ENCODE measurements around the gene CCL5. TPM values are rescaled to one million over a fixed set of nuclear protein-coding genes. Genes with fewer than 3 reads are reported as not detected.

Gene CCL5
- 1 to 10 TPM; 1.3 to 2.1 (median 1.4) TPM for polyA plus RNA-seq (ENCODE audit: insufficient read length in 4 of 4)

DNA sequence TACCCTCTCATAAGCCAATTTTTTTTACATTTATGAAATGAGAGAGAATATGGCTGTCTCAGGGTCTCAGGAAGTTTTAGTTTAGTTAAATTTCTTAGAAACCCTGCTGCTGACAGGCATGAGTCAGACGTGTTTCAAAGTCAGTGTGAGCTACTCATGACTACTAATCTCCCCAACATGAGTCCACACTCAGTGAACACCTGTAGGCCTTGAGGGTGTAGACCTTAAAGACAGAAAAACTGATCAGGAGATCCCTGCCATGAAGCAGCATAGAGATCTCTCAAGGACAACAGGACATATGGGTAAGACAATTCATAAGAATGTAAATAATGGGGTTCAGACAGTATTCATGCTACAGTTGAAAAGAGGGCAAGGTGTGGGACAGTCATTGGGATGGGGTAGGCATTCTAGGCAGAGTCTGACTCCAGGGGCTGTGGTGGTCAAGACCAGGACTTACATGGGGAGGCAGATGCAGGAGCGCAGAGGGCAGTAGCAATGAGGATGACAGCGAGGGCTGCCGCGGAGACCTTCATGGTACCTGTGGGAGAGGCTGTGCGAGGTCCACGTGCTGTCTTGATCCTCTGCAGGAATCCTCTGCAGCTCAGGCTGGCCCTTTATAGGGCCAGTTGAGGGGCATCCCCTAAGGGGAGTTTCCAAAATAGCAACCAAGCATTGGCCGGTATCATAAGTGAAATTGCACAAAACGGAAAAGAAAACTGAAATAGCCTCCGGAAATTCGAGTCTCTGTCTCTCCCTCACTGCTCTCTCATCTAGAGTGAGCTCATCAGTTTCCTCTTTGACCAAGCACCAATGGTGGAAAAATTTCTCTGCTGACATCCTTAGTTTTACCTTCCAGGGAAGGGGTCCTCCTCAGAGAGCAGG, at the start of gene CCL5:
Gene CCL5, minus strand, starts transcription at position 588 of the 882 bp plus-strand sequence.
- no peak for DNase-seq (ENCODE audit: low read depth in 4 of 4, low spot score in 2 of 4)

DNA sequence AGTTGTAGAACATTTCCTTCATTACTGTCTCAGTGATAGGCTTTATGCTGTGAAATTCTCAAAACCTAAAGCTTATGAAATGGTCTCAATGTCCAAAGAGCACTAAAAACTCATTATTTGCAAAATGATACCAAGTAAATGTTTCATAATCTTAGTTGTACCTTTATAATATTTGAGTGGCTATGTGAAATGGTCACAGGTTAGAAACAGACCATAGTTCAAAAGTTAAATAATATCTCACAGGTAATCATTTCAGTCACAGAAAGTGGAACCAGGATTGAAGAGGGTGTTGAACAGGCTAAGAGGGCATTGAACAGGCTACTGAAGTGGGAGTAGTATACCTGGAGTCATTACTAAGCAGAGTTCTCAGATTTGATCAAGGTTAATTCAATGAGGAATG, 47.6 kb upstream of the CCL5 start:
- no peak for DNase-seq (ENCODE audit: low read depth in 4 of 4, low spot score in 2 of 4)

DNA sequence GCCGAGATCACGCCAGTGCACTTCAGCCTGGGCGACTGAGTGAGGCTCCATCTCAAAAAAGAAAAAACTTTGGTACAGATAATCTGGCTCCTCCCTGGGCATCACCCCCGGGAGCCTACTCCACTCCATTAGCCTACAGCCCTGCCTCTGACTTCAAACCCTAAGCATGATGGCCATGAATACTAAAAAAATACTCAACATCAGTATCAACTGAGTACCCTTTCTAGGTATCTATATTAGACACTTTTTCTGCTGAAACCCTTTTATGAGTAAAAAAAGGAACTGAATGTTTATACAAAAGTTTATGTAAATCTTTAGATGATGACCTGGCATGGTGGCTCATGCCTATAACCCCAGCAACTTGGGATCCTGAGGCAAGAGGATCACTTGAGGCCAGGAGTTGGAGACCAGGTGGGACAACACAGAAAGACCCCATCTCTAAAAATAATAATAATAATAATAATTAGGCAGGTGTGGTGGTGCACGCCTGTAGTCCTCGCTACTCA, 43.5 kb upstream of the CCL5 start:
- DNase-seq (ENCODE audit: low read depth in 4 of 4, low spot score in 2 of 4), result no peak

DNA sequence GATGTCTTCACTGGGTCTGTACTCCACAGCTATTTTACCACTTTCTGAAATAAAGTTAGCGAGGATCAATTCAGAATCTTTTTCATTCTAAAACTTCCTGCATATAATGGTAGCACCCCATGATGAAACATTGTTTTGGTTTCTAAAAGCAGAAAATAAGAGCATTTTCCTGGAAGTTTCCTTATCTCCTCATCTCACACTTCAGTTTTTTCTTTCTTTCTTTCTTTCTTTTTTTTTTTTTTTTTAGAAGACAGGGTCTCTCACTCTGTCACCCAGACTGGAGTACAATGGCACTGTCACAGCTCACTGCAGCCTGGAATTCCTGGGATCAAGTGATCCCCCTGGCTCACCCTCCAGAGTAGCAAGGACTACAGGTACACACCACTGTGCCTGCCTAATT, 40.1 kb upstream of the CCL5 start:
- DNase-seq (ENCODE audit: low read depth in 4 of 4, low spot score in 2 of 4), result no peak

DNA sequence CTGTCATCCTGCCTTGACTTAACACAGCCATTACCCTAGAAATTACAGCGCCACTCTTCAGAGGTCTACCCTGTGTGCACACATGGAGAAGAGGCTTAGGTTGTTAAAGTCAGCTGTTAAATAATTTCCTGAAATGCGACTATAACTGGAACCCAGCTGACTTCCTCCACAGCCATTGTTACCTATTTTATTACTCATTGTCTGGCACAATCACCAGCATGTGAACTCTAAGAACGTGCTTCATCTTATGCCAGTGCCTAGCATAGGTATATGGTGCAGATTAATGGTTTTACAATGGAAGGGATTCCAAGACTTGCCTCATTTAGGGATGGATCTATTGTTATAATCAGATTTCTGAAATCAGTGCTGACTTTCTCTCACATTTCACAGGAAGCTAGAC, 38.5 kb upstream of the CCL5 start:
- no peak for DNase-seq (ENCODE audit: low read depth in 4 of 4, low spot score in 2 of 4)

DNA sequence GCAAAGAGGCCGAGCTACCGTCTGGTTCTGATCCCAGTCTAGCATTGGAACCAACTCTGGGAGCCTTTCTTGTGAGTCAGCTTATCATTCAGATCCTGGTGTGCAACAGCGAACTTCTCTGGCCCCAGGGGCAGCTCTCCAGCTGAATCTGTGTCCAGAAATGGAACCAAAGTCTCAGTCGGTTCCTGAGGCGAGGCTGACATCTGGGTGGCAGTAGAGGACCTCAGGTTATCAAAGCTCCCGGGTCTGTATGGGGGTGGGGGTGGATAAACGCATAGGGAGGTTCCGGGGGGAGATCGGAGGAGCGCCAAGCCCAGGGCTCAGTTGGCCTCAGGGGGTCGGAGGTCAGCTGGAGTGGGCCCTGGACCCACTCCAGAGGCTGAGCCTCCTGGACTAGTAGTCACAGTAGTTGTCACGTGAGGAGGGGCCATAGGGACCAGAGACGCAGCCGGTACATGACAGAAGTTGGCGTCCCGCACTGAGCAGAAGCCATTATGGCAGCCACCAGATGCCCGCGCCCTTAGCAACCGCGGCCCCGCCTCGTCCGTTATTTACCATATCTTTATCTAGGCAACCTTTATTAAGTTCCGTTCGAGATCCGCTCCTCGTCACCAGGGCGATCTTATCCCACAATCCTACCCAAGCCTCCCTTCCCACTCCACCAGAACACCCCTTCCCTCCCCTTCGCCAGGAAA, 37.5 kb upstream of the CCL5 start:
- no peak for DNase-seq (ENCODE audit: low read depth in 4 of 4, low spot score in 2 of 4)

DNA sequence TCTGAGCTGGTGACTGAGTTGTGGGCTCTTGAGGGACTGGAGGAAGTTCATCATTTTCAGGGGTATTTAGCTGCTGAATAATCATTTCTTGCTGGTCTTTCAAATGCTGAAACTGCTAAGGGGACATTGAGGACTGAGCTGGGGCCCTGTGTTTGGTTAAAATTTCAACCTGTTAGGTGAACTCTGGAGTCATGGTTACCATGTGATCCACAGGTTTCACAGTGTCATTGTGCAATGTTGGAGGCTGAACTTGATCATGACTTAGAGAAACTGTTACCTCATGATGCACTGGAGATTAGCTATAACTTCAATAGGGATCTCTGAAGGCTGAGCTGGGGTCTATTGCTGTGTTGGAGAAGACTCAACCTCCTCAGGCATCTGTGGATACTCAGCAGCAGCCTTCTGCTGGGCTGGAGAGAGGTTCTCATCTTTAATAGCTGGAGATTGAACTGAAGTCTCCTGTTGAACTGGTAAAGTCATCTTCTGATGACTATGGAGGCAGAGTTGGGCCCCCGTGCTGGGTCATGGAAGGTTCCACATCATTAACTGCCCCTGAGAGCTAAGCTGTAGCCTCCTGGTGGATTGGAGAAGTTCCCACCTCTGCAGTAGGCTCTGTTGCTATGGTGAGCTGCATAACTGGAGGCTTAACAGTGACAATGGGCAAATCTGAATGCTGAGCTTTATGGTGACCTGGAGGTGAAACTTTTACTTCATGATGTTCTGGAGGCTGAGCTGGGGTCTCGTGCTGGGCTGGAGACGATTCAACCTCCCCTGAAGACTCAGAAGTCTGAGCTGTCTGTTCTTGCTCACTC, 35.2 kb upstream of the CCL5 start:
- DNase-seq (ENCODE audit: low read depth in 4 of 4, low spot score in 2 of 4), result no peak

DNA sequence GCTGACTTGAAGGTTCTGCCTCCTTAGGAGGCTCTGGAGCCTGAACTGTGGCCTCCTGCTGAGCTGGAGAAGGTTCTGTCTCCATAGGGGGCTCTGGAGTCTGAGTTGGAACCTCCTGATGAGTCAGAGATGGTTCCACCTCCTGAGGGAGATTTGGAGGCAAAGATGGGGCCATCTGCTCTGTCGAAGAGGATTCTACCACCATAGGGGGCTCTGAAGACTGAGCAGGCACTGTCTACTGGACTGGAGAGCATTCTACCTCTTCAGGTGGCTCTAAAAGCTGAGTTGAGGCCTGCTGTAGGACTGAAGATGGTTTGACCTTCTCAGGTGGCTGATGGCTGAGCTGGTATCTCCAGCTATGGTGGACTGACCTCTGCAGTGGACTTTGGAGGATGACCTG, 34.2 kb upstream of the CCL5 start:
- DNase-seq (ENCODE audit: low read depth in 4 of 4, low spot score in 2 of 4), result no peak

DNA sequence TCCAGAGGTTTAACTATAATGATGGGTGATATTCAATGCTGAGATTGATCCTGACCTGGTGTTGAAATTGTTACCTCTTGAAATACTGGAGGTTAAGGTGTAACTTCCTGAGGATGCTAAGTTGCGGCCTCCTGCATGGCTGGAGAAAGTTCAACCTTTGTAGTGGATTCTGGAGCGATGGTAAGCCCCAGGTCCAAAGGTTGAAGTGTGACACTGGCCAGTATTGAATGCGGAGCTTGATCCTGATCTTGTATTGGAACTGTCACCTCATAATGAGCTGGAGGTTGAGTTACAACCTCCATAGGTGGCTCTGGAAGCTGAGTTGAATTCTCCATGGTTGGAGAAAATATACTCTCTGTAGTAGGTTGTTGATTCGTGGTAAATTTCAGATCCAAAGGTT, 33.4 kb upstream of the CCL5 start:
- no peak for DNase-seq (ENCODE audit: low read depth in 4 of 4, low spot score in 2 of 4)

DNA sequence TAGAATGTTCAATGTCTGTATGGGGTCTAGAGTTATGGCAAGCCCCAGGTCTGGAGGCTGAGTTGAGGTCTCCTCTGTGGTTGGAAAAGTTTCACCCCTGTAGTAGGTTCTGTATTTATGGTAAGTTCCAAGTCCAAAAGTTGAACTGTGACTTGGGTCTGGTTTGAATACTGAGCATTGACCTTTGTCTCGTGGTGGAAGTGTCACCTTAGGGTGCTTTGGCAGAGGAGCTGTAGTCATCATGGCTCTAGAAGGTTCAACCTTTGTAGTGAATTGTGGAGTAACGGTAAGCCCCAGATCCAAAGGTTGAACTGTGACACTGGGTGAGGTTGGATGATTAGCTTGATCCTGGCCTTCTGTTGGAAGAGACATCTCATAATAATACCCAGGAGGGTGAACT, 32.8 kb upstream of the CCL5 start:
- DNase-seq (ENCODE audit: low read depth in 4 of 4, low spot score in 2 of 4), result no peak

DNA sequence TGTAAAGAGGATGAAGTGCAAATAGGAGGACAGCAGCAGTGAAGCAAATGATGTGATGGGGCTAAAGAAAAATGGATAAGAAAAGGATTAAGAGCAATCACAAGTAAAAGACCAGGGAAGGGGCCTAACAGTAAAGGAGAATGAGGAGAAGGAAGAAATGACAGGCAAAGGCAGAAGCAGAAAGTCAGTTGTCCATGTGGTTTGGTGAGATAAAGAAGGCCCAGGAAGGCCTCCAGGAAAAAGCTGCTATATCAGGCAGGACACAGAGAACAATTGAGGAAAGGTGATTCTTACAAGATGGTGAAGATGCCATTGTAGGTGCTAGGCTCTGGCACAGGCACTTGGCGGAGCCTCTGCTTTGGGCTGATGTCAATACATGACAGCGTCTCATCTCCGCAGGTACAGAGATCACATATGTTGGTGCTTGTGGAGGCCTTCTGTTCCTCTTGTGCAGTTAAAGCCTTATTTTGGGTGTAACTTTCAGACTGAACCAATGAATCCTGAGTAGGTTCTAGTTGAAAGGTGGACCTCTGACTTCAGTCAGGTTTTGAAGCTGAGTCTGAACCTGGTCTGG, 32.3 kb upstream of the CCL5 start:
- DNase-seq (ENCODE audit: low read depth in 4 of 4, low spot score in 2 of 4), result no peak

DNA sequence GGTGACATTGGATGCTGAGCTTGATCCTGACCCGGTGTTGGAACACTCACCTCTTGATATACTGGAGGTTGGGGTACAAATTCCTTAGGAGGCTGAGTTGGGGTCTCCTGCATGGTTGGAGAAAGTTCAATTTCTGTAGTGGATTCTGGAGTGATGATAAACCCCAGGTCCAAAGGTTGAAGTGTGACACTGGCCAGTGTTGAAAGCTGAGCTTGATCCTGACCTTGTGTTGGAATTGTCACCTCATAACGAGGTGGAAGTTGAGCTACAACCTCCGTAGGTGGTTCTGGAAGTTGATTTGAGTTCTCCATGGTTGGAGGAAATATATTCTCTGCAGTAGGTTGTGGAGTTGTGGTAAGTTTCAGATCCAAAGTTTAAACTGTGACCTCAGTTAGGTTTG, 29.2 kb upstream of the CCL5 start:
- DNase-seq (ENCODE audit: low read depth in 4 of 4, low spot score in 2 of 4), result no peak

DNA sequence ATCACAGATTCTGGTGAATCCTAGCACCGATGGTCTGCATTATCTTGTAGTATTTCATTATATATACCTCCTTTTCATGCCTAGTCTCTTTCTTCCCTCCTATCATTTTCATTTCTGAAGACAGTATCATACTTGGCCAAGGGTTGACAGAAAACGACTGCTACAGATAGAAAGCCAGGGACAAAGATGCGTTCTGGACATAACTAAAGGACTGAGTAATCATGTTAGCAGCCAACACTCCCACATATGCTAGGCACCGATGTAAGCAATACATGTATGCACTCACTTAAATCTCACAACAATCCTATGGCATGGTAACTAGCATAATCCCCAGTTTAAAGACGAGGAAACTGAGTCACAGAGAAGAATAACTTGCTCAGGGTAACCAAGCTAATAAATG, 27.5 kb upstream of the CCL5 start:
- no peak for DNase-seq (ENCODE audit: low read depth in 4 of 4, low spot score in 2 of 4)

DNA sequence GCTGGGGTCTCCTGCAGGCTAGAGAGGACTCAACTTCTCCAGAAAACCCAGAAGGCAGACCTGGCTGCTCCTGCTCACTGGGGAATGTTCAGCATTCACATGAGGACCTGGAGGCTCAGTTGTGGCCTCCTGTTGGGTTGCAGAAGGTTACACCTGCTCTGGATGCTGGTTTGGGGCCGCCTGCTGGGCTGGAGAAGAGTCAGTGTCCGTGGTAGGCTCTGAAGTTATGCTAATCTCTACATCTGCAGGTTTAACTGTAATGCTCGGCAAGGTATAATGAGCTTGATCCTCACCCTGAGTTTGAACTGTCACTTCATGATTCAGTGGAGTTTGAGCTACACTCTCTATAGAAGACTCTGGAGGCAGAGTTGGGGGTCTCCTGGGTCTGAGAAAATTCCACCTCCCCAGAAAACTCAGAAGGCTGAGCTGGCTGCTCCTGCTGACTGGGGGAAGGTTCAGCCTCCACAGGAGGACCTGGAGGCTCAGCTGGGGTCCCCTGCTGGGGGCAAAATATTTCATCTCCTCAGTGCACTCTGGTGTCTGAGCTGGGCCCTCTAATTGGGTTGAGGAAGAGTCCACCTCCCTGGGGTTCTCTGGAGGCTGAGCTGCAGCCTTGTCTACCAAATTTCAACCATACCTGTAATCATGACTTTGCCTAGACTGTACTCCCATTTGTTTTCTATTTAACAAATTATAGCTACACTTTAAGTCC, 26.9 kb upstream of the CCL5 start:
- DNase-seq (ENCODE audit: low read depth in 4 of 4, low spot score in 2 of 4), result no peak

DNA sequence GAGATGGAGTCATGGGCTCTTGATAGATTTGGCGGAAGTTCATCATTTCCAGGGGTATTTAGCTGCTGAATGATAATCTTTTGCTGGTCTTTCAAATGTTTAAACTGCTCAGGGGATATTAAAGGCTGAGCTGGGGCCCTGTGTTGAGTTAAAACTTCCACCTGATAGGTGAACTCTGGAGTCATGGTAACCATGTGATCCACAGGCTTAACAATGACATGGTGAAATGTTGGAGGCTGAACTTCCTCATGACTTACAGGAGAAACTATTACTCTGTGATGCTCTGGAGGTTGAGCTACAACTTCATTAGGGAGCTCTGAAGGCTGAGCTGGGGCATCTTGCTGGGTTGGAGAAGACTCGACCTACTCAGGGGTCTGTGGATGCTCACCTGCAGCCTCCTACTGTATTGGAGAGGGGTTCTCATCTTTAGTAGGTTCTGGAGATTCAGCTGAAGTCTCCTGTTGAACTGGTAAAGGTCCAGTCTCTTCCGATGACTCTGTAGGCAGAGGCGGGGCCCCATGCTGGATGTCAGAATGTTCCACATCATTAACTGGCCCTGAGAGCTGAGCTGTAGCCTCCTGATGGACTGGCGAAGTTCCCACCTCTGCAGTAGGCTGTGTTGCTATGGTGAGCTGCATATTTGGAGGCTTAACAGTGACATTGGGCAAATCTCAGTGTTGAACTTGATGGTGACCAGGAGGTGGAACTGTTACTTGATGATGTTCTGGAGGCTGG, 26.2 kb upstream of the CCL5 start:
- DNase-seq (ENCODE audit: low read depth in 4 of 4, low spot score in 2 of 4), result no peak

DNA sequence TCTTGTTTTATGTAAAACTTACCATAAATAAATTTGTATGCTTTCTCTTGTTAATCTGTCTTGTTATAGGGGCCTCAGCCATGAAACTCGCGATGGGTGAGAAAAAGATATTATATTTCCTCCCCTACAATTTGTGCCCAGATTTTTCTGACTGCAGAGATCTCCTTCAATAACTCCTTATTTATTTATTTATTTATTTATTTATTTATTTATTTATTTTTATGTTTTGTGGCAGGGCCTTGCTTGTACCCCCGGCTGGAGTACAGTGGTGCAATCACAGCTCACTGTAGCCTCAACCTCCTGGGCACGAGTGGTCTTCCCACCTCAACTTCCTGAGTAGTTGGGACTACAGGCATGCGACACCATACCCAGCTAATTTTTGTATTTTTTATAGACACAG, 23.3 kb upstream of the CCL5 start:
- no peak for DNase-seq (ENCODE audit: low read depth in 4 of 4, low spot score in 2 of 4)

DNA sequence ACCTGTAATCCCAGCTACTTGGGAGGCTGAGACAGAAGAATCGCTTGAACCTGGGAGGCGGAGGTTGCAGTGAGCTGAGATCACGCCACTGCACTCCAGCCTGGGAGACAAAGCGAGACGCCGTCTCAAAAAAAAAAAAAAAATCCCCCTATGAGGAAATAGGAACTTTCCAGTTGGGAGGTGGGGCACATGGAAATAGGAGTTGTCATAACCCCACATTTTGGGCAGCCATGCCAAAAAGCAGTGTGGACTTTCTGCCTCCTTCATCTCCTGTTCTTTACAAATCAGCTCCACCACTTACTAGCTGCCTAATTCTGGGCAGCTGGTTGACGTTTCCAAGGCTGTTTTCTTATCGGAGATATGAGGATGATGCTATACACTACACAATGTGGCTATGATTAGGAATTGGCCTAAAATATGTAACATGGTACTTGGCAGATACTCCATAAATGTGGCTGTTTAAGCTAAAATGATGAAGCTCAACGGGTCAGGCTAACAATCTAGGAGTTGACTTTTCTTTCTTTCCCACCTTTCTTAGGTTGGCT, 21.5 kb upstream of the CCL5 start:
- DNase-seq (ENCODE audit: low read depth in 4 of 4, low spot score in 2 of 4), result no peak

DNA sequence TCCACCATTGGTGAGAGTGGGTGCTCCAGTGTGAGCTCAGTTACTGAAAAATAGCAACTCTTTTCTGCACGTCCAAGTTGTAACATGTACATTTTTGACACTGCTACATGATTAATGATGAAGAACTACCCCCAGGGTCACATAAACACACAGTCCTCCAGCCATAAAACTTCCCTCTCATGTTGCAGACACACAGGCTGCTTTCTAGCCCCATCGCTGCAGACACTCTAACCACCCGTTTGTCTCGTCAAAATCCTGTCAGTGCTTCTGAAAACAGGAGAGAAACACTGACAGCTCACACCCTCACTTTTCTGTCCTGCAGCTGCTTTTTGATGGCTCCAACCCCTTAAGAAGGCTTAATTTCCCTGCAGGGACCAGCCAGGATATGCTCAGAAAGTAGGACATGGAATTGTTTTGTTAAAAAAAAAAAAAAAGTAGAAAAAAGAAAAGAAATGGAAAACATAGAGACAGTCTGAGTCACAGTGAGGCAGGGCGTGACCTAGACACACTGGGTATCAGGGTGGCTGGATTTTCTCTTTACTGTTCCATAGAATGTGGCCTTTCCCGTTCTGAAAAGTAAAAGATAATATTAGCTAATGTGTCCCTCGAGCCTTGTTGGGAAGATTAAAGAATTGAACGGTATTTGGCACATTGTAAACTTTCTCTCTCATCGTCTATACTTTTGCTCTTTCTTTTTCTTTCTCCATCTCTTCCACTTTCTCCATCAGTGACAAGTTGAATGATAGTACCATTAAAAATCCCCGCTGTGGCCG, 20.7 kb upstream of the CCL5 start:
- peak in 2 of 4 donors; percentile 26 to 41 for DNase-seq (ENCODE audit: low read depth in 4 of 4, low spot score in 2 of 4)
